Stimulated activated CD4-positive, alpha-beta T cell treated with anti-CD3 and anti-CD28 coated beads, Interleukin-4, amount 100 ng/mL, for 4 hours (primary cell): ENCODE results near the gene SAP30BP.

Experiments
- DNase-seq, 2 experiments: peaks; one replicate each; pipeline ENCODE4 v3.0.0-alpha.2; 2020

SAP30BP gene

DNA sequence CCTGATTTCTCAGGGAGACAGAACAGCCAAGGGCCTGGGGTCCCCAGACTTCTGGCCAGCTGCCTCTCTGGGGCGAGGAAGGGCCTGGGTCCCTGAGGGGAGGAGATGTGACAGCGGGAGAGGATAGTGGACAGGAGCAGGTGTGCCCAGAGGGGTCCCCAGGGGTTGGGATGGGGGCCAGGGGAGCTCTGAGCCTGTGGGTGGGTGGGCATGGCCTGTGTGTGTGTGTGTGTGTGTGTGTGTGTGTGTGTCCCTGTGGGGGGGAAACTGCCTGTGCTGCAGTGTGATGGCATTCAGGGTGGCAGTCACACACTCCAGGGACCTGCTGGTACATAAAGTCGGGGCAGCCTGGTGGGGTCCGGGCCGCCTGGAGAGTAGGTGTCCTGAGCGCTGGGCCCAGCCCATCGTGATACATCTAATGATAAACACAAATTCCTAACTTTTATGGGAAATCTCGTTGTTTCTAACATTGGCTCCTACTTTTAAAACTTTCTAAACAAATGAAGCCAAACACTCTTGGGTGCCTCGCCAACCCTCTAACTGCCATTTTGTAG is 55.5 kb downstream of the SAP30BP start:
- no peak for DNase-seq

DNA sequence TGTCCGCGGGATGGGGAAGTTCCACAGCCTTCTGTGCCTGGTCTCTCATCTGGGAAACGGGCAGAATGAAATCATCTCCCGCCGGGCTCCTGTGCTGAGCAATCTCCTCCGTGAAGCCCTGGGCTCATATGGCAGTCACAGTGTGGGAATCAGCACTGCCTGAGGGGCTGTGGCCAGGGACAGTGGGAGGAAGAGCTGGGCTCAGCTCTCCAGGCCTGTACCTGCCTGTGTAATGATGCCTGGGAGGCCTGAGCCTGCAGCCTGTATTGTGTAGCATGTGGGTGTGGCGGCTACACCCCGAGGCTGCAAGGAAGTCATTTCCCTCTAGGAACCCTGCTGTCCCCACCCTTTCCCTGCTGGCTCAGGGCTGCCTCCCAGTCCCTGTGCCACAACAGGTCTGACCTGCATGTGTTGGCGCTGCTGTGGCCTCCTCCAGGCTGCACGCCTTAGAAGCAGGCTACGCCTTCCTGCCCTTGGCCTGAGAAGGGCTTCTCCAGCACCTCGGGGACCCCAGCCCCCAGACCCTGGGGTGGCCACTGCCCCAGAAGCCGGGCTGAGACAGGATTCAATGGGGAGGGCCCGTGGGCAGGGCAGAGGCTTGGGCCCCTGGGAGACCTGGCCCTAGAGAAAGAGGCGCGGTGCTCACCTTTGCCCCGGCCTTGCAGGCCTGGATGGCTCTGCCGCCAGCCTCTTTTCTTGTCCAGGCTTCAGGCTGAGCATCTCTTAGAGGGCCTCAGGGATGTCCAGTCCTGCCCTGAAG is 56.2 kb downstream of the SAP30BP start:
- DNase-seq: no peak

DNA sequence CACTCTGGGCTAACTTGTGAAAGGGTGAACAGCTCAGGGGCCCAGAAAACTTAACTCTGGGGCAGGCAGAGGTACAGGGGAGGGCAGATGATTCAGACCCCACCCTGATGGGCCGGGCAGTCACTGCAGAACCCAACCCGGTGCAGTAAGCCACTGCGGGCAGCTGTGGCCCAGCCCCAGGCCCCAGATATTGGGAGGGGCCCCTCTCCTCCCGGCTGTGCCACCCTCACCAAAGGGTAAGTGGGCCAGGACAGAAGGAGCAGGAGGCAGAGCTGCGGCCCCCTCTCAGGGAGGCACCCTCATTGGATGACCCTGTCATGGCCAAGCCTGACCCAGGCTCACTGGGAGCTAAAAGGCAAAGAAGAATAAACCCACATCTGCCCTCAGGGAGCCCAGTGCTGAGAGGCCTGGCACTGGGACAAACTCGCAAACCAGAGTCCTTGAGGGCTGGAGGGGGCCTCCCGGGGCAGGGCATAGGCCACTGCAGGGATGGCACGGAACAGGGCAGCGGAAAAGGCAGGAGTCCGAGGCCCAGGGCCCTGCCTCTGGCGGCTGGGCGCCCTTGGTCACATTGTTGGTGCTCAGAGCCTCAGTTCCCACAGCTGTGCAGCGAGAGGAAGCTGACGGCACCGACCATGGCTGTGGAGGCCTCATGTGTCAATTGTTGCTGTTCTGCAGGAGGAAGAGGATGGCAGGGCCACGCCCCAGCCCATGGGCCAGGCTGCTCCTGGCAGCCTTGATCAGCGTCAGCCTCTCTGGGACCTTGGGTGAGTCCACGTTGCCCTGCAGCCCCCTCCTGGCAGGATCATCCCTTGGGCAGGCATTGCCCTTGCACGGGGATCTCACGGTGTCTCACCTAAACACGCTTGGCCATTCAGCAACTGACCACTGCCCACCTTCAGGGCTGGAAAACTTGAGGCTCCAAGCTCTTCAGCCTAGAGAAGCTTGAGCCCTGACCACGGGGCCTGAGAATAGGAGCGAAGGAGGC is 57.2 kb downstream of the SAP30BP start:
- no peak for DNase-seq

DNA sequence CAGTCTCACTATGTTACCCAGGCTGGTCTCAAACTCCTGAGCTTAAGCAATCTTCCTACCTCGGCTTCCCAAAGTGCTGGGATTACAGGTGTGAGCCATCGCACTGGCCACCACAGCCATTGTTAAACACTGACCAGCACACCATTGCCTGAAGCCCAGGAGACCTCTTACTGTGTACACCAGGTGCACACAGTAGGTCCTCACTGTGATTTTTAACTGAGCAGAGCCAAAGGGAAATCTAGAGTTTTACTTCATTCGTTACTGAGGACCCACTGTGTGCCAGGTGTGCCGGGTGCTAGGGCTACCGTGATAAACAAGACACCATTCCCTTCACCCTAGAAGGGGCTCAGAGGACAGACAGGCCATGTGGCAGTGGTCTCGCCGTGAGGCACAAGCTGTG is 58.4 kb downstream of the SAP30BP start:
- DNase-seq: no peak

DNA sequence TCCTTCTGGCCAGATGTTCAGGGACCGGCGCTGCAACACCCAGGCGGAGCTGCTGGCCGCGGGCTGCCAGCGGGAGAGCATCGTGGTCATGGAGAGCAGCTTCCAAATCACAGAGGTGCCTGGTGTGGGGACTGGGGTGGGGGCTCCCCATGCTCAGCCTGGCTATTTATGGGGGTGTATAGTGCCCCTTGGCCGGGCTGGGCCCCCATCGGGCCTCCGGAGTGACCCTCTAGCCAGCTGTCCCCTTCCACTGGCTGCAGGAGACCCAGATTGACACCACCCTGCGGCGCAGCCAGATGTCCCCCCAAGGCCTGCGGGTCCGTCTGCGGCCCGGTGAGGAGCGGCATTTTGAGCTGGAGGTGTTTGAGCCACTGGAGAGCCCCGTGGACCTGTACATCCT is 60.3 kb downstream of the SAP30BP start:
- no peak for DNase-seq

DNA sequence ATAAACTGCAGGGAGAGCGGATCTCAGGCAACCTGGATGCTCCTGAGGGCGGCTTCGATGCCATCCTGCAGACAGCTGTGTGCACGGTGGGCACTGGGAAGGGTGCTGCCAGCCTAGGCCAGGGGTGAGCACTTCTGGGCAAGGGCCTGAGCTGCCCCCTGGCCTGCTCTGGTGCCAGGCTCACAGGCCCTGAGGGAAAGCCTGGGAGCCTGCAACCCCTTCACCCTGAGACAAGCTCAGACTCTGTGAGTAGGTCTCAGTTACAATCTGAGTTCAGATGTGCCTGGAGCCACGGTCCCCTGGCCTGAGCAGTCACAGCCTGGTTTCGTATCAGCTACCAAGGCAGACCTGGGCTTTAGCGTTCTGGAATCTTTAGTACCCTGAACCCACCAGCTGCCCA is 62.2 kb downstream of the SAP30BP start:
- no peak for DNase-seq

DNA sequence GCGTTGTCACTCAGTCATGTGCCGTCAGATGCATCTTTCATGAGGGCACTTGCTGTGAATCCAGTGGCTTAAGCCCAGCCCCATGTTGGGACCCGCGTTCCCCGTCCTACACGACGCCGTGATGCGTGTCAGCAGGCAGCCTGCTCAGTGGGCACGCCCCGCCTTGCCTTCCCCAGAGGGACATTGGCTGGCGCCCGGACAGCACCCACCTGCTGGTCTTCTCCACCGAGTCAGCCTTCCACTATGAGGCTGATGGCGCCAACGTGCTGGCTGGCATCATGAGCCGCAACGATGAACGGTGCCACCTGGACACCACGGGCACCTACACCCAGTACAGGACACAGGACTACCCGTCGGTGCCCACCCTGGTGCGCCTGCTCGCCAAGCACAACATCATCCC is 62.9 kb downstream of the SAP30BP start:
- DNase-seq: no peak

DNA sequence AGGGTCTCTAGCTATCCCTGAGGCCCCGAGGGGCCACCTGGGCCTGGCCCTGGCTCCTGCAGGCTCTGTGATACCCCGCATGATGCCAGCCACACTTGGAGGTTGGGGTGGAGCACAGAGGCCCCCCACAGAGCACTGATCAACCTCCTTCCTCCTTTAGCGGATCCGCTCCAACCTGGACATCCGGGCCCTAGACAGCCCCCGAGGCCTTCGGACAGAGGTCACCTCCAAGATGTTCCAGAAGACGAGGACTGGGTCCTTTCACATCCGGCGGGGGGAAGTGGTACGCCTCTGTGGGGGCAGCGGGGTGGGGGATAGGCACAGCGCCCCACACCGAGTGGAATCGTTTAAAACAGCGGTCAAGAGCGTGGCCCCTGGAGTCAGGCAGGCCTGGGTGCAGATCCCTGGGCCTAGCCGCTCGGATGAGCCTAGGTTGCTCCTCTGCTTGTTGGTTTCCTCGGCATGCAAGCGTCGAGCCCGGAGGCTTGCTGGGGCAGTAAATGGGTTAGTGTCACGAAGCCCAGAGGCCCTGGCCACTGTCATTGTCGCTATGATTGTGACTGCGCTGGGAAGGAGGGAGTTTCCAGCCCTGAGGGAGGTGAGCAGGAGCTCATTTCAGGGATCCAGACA is 64.1 kb downstream of the SAP30BP start:
- no peak for DNase-seq

DNA sequence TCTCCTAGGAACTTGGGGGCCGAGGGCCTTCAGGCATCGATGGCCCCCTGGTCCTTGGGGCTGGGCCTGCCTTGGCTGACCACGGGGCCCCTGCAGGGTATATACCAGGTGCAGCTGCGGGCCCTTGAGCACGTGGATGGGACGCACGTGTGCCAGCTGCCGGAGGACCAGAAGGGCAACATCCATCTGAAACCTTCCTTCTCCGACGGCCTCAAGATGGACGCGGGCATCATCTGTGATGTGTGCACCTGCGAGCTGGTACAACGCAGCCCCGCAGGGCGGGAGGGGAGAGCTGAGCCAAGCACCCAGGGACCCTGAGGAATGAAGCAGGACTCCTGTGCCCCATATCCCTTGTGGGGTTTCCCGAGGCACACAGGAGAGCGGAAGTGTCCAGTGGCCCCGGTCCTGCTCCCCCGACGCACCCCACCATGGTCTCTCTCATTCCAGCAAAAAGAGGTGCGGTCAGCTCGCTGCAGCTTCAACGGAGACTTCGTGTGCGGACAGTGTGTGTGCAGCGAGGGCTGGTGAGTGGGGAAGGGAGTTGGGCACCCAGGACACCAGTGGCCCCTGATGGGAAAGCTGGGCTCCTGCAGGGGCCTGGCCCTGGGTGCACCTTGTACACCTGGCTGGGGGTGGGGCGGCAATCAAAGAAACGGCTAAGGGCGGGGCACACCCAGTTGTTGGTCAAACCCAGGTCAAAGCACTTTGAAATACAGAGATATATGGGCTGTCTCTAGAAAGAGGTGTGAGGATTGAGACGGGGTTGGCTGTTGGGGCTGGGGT is 64.8 kb downstream of the SAP30BP start:
- no peak for DNase-seq

DNA sequence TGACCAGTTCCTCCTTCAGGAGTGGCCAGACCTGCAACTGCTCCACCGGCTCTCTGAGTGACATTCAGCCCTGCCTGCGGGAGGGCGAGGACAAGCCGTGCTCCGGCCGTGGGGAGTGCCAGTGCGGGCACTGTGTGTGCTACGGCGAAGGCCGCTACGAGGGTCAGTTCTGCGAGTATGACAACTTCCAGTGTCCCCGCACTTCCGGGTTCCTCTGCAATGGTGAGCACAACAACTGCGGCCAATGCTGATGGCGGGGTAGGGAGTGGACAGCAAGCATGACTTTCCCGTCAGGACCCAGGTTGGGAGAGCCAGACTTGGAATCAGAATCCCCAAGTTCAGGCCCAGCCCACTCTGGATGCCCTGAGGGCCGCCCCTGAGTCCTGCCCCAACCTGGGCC is 66.3 kb downstream of the SAP30BP start:
- DNase-seq: no peak

DNA sequence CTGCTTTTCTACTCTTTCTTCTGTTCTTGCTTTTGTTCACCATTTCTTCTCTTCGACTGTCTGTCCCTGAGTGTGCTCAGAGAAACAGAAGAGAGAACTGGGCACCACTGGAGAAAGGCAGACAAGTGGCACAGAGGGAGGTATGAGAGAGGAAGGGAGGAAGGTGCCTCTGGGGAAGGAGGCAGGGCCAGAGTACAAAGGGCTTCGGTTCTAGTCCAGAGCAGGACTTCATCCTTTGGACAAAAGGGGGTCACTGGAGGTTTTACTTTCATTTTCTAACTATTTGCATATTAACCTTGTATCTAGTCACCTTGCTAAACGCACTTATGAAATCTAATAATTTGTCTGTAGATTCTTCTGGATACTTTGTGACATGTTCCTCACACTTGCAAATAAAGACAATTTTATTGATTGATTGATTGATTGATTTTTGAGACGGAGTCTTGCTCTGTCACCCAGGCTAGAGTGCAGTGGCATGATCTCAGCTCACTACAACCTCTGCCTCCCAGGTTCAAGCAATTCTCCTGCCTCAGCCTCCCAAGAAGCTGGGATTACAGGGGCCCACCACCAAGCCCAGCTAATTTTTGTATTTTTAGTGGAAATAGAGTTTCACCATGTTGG is 67.6 kb downstream of the SAP30BP start:
- no peak for DNase-seq

DNA sequence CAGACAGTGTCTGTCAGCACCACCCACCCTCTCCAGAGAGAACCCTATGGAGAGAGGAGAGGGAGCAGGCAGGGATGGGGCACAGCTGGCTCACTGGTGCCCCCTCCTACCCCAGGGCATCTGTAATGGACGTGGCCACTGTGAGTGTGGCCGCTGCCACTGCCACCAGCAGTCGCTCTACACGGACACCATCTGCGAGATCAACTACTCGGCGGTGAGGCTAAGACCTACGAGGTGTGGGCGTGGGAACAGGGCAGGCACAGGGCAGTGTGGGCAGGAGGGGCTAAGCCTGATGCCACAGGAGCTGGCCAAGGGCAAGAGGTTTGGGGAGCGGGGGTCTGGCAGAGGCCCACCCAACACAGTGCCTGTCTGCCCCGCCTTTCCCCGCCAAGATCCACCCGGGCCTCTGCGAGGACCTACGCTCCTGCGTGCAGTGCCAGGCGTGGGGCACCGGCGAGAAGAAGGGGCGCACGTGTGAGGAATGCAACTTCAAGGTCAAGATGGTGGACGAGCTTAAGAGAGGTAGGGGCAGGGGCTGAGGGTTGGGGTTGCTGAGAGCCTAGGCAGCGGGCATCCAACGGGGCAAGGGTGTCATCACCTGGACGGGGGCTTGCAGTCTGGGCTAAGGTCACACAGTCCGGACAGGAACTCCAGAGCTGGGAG is 69.2 kb downstream of the SAP30BP start:
- DNase-seq: no peak

DNA sequence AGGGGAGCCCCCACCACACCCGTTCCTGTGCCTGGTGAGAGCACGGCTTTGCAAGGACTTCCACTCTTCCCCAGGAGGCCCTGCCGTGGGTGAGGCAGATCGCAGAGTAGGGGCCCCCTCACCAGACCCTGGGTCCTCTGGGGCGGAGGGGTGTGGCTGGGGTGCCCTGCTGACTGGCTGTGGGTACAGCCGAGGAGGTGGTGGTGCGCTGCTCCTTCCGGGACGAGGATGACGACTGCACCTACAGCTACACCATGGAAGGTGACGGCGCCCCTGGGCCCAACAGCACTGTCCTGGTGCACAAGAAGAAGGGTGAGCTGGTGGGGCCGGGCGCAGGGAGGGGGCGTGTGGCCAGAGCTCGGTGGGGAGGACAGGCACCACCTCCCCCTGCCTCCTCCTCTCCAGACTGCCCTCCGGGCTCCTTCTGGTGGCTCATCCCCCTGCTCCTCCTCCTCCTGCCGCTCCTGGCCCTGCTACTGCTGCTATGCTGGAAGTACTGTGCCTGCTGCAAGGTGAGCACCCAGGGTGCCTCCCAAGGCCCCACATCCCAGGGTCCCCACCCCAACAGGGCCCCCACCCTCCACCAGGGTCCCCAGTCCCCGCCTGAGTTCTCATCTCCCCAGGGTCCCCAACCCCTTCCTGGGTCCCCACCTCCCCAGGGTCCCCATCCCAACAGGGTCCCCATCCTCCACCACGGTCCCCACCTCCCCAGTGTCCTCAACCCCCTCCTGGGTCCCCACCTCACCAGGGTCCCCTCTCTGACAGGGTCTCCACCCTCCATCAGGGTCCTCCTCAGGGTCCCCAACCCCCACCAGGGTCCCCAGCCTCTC is 70.2 kb downstream of the SAP30BP start:
- DNase-seq: no peak

DNA sequence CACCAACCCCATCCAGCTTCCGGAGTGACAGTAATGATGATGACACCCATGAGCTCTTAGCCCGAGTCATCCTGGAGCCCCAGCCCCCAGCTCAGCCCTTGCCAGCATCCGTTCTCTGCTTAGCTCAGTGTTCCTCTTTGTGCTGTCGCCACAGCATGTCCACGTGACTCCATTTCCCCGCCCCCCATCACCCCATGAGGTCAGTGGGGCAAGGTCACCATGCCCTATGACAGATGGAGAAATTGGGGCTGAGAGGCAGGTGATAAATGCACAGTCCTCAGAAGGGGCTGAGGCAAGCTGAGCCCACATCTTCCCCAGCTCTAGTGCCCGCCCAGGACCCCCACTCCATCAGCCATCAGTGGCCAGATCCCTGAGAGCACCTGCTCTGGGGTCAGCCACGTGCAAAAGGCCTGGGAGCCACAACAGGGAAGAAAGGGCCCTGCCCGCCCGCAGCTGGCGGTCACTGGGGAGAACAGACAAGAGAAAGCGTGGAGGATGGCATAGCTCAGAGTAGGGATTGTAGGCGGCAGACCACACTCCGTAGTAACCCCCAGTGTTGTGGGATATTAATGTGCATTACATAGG is 71.2 kb downstream of the SAP30BP start:
- no peak for DNase-seq

DNA sequence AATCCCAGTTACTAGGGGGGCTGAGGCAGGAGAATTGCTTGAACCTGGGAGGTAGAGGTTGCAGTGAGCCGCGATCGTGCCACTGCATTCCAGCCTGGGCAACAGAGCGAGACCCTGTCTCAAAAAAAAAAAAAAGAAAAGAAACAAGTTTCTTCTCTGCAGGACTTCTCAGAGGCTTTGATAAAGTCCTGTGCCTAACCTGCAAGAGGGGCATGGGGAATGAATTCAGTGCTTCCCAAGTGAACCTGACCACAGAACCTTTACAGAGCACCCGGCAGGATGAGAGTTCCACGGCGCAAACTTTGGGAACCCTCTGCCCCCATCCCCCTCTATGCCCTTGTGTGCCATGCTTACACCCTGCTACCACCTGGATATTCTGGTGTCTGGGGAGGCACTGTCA is 72.0 kb downstream of the SAP30BP start:
- DNase-seq: no peak

DNA sequence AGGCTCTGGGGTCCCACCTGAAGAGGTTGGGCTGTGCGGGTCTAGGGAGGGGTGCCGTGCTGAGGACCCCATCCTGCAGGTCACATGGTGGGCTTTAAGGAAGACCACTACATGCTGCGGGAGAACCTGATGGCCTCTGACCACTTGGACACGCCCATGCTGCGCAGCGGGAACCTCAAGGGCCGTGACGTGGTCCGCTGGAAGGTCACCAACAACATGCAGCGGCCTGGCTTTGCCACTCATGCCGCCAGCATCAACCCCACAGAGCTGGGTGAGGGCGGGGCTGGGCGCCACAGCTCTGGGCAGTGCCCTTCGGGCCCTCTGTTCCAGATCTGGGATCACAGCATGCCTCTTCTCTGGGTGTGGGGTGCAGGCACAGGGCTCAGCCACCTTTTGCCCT is 72.7 kb downstream of the SAP30BP start:
- DNase-seq: no peak

DNA sequence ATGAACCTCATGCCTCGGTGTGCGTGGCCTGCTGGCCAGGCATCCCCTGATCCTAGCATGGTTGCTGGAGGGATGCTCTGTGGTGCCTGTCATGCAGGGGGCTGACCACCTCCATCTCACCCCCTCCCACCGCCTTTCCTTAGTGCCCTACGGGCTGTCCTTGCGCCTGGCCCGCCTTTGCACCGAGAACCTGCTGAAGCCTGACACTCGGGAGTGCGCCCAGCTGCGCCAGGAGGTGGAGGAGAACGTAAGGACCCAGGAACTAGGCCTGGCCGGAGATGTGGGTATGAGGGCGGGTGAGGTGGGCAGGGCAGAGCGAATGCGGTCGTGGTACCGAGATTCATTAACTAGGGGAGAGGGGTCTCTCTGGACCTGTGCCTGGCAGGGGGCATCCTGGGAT is 73.1 kb downstream of the SAP30BP start:
- DNase-seq: no peak

DNA sequence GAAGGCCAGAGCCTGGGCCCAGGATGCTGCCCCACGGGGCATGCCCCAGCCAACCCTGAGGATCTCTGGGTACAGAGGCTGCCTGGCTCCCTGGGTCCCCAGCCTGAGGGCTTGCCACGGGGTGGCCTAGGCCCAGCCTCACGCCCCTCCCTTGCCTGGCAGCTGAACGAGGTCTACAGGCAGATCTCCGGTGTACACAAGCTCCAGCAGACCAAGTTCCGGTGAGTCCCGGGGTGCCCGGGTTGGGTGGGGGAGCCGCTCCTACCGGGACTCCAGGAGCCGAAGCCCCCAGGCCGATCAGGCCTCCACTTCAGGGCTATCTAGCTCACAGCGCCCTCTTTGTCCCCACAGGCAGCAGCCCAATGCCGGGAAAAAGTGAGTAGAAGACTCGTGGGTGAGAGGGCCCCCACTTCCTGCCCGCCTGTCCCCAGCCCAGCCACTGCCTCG is 73.5 kb downstream of the SAP30BP start:
- no peak for DNase-seq

DNA sequence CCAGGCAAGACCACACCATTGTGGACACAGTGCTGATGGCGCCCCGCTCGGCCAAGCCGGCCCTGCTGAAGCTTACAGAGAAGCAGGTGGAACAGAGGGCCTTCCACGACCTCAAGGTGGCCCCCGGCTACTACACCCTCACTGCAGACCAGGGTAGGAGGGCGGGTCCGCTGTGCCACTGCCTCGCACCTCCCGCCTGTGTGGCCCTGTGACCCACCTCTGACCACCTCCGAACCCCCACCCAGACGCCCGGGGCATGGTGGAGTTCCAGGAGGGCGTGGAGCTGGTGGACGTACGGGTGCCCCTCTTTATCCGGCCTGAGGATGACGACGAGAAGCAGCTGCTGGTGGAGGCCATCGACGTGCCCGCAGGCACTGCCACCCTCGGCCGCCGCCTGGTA is 75.2 kb downstream of the SAP30BP start:
- no peak for DNase-seq

DNA sequence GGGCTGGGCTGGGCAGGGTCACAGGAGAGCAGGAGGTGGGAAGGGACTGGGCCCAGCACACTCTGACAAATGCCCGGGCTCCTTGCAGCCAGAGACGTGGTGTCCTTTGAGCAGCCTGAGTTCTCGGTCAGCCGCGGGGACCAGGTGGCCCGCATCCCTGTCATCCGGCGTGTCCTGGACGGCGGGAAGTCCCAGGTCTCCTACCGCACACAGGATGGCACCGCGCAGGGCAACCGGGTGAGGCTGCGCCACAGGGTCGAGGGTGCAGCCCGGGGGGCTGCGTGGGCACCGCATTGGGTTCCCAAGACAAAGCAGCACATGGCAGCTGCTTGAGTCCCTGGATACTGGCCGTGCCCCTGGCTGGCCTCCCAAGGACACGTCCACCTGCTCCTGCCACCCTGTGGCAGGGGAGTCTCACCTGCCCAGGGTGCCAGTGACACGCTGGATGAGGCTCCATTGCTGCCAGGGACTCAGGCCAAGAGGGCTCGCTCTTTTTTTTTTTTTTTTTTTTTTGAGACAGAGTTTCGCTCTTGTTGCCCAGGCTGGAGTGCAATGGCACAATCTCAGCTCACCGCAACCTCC is 76.6 kb downstream of the SAP30BP start:
- DNase-seq: no peak
